ENCODE results near the gene THEMIS.

DNA sequence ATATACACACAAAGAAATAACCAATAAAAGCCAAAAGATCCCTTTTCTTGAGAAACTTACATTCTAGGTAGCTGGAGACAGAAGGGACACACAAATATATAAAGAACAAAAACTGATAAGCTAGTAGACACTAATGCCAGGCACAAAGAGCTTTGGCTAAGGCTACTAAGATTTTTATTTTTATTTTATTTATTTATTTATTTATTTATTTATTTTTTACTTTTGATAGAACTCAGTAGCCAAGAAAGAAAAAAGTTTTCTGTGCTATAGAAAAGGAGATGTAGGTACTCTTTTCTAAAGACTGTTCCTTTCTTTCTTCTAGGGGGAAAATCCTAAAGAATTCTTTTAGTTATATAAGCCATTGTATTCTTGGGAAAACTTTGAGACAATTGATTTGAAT is 34.1 kb downstream of the THEMIS start:
- TF ChIP-seq, protein P1, sequence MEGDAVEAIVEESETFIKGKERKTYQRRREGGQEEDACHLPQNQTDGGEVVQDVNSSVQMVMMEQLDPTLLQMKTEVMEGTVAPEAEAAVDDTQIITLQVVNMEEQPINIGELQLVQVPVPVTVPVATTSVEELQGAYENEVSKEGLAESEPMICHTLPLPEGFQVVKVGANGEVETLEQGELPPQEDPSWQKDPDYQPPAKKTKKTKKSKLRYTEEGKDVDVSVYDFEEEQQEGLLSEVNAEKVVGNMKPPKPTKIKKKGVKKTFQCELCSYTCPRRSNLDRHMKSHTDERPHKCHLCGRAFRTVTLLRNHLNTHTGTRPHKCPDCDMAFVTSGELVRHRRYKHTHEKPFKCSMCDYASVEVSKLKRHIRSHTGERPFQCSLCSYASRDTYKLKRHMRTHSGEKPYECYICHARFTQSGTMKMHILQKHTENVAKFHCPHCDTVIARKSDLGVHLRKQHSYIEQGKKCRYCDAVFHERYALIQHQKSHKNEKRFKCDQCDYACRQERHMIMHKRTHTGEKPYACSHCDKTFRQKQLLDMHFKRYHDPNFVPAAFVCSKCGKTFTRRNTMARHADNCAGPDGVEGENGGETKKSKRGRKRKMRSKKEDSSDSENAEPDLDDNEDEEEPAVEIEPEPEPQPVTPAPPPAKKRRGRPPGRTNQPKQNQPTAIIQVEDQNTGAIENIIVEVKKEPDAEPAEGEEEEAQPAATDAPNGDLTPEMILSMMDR (tag by site-specific recombination; IDR thresholded peaks at IDR 0.05), result no peak
- TF ChIP-seq GLI4 (tag by site-specific recombination; IDR thresholded peaks at IDR 0.05) (no peak), ZNF140 (tag by site-specific recombination; IDR thresholded peaks at IDR 0.05) (peak; percentile 63; the same call in 1 of the 2 replicates), ZFP37 (tag by site-specific recombination; IDR thresholded peaks at IDR 0.05) (no peak)
